ENCODE data around the gene TUSC2. TPM values are rescaled to one million over a fixed set of nuclear protein-coding genes. Genes with fewer than 3 reads are reported as not detected.

TUSC2 gene
- total and polyA plus RNA-seq, 2 of the 13 experiments (the other 11 are each of a cell fraction or from before 2014, with no cell fraction given): 36.7 to 39.1 TPM

- no peak for TF ChIP-seq ZNF234 (CRISPR knock-in tag; conservative IDR thresholded peaks at IDR 0.05)
- TF ChIP-seq ZNF703 (CRISPR knock-in tag; IDR thresholded peaks at IDR 0.05; ENCODE audit: borderline replicate concordance): no peak
- no peak for TF ChIP-seq ZNF646 (CRISPR knock-in tag; IDR thresholded peaks at IDR 0.05)
- TF ChIP-seq ELK4 (CRISPR knock-in tag; IDR thresholded peaks at IDR 0.05; ENCODE audit: borderline replicate concordance): no peak
- no peak for TF ChIP-seq MAFF (IDR thresholded peaks at IDR 0.05; ENCODE audit: low read depth, low read length)
- TF ChIP-seq MXD1 (CRISPR knock-in tag; IDR thresholded peaks at IDR 0.05): no peak
- TF ChIP-seq GABPA (IDR thresholded peaks at IDR 0.05; ENCODE audit: low read depth, low read length): no peak
- TF ChIP-seq GABPA (CRISPR knock-in tag; IDR thresholded peaks at IDR 0.05; ENCODE audit: low read depth): no peak
- no peak for TF ChIP-seq SRSF1 (optimal IDR thresholded peaks at IDR 0.05; ENCODE audit: low read depth, low read length)
- no peak for TF ChIP-seq ZNF800 (CRISPR knock-in tag; IDR thresholded peaks at IDR 0.05)
- TF ChIP-seq ZFP36L2 (CRISPR knock-in tag; IDR thresholded peaks at IDR 0.05): no peak
- TF ChIP-seq SNAPC2 (CRISPR knock-in tag; IDR thresholded peaks at IDR 0.05): no peak
- TF ChIP-seq ZNF275 (CRISPR knock-in tag; IDR thresholded peaks at IDR 0.05; ENCODE audit: borderline replicate concordance): no peak
- TF ChIP-seq SRSF4 (IDR thresholded peaks at IDR 0.05; ENCODE audit: low read depth, low read length, poor library complexity, severe bottlenecking): no peak
- TF ChIP-seq ZNF552 (CRISPR knock-in tag; IDR thresholded peaks at IDR 0.05; ENCODE audit: borderline replicate concordance): no peak
- TF ChIP-seq ZSCAN30 (CRISPR knock-in tag; IDR thresholded peaks at IDR 0.05): no peak
- no peak for TF ChIP-seq ZFP41 (CRISPR knock-in tag; IDR thresholded peaks at IDR 0.05; ENCODE audit: borderline replicate concordance)
- TF ChIP-seq AGO2 (optimal IDR thresholded peaks at IDR 0.05; ENCODE audit: low read depth, low read length): peak; percentile 86
These were observed 8.0 kb downstream of the TUSC2 start (continued) for GRCh38 chr3:50319894-50320625.

All from HepG2 (cell line).